GM21737 (cell line): ENCODE measurements around the gene FANCB.

Experiments used
- ATAC-seq: cut with Tn5 transposase; IDR thresholded peaks from one replicate; pipeline ENCODE4 v1.9.1; 2021; ENCODE audit warnings: mild to moderate bottlenecking, moderate library complexity; ENCODE audit not compliant: unreplicated experiment

Gene FANCB

GRCh38 chrX:14837155-14837554 is 35.7 kb downstream of the FANCB start:
- ATAC-seq = no peak

GRCh38 chrX:14832586-14832985 is 40.3 kb downstream of the FANCB start:
- ATAC-seq = no peak

- ATAC-seq = no peak
These were observed 40.7 kb downstream of the FANCB start for GRCh38 chrX:14832151-14832550.

- ATAC-seq = no peak
These were observed 43.2 kb downstream of the FANCB start for GRCh38 chrX:14829643-14830042.

GRCh38 chrX:14826319-14826718 is 46.5 kb downstream of the FANCB start:
- ATAC-seq = no peak

- no peak for ATAC-seq
These were observed 47.0 kb downstream of the FANCB start for GRCh38 chrX:14825851-14826250.

- ATAC-seq = no peak
These were observed 53.1 kb downstream of the FANCB start for GRCh38 chrX:14819769-14820168.

GRCh38 chrX:14817571-14817970 is 55.3 kb downstream of the FANCB start:
- no peak for ATAC-seq

- no peak for ATAC-seq
These were observed 69.7 kb downstream of the FANCB start for GRCh38 chrX:14802943-14803710.

GRCh38 chrX:14801136-14801535 is 71.7 kb downstream of the FANCB start:
- no peak for ATAC-seq

- ATAC-seq = no peak
These were observed 74.0 kb downstream of the FANCB start for GRCh38 chrX:14798805-14799397.
